Neuronal stem cell (in vitro differentiated cells): Measurements from ENCODE around the gene TBC1D22A.
A peak's percentile ranks its signal among the peaks of the same experiment; 100 is the strongest.

Source experiments
- DNase-seq: peaks from one replicate; pipeline ENCODE4 v3.0.0-alpha.2; 2013; ENCODE audit warnings: low spot score
- H2AFZ ChIP-seq: one replicate; pipeline ENCODE4 v1.6.1; 2013; ENCODE audit warnings: mild to moderate bottlenecking, low read length, inconsistent platforms
- H2AK5ac ChIP-seq: 2 replicates; pipeline ENCODE4 v1.6.1; 2013; ENCODE audit warnings: low read depth, mild to moderate bottlenecking, inconsistent platforms, low read length, moderate library complexity, mixed read lengths
- H2BK120ac ChIP-seq: 2 replicates; pipeline ENCODE4 v1.6.1; 2013; ENCODE audit warnings: low read depth, mild to moderate bottlenecking, inconsistent platforms, low read length, moderate library complexity, mixed read lengths
- H2BK12ac ChIP-seq: one replicate; pipeline ENCODE4 v1.6.1; 2013; ENCODE audit warnings: low read length, inconsistent platforms
- H2BK15ac ChIP-seq: 2 replicates; pipeline ENCODE4 v1.6.1; 2013; ENCODE audit warnings: mild to moderate bottlenecking, low read length, inconsistent platforms, mixed read lengths
- H2BK5ac ChIP-seq: one replicate; pipeline ENCODE4 v1.6.1; 2013; ENCODE audit warnings: inconsistent platforms, mild to moderate bottlenecking, low read length, moderate library complexity
- H3K14ac ChIP-seq: one replicate; pipeline ENCODE4 v1.6.1; 2013; ENCODE audit warnings: low read length, inconsistent platforms
- H3K18ac ChIP-seq: 2 replicates; pipeline ENCODE4 v1.6.1; 2013; ENCODE audit warnings: low read length, inconsistent platforms
- H3K23ac ChIP-seq: 2 replicates; pipeline ENCODE4 v1.6.1; 2013; ENCODE audit warnings: low read depth, mild to moderate bottlenecking, mixed read lengths, low read length, inconsistent platforms; ENCODE audit not compliant: poor library complexity
- H3K27ac ChIP-seq: replicated peaks from 3 replicates; pipeline ENCODE4 v1.5.1; 2013; ENCODE audit warnings: low read length, inconsistent platforms
- H3K27me3 ChIP-seq, 3 experiments: 2 replicates each; pipeline ENCODE4 v1.6.1; 2013; ENCODE audit warnings: low read length in 3 of 3, mild to moderate bottlenecking in 2 of 3, inconsistent platforms in 1 of 3, low read depth in 1 of 3, mixed read lengths in 1 of 3, moderate library complexity in 1 of 3; ENCODE audit not compliant: control insufficient read depth in 3 of 3, insufficient read depth in 3 of 3
- H3K36me3 ChIP-seq, 2 donors: replicated peaks in 1 of 2; 2 replicates each; pipeline ENCODE4 v1.6.1; 2013; ENCODE audit warnings: low read length in 2 of 2; ENCODE audit not compliant: control insufficient read depth in 2 of 2, insufficient read depth in 2 of 2
- H3K4ac ChIP-seq: 2 replicates; pipeline ENCODE4 v1.6.1; 2013; ENCODE audit warnings: inconsistent platforms, mild to moderate bottlenecking, low read length, moderate library complexity
- H3K4me1 ChIP-seq, 2 donors: 1 replicate in 1 of 2; 2 replicates in 1 of 2; pipeline ENCODE4 v1.6.1; 2013; ENCODE audit warnings: low read length in 2 of 2, low read depth in 1 of 2; ENCODE audit not compliant: control insufficient read depth in 2 of 2, insufficient read depth in 1 of 2
- H3K4me2 ChIP-seq: one replicate; pipeline ENCODE4 v1.6.1; 2013; ENCODE audit warnings: mild to moderate bottlenecking, low read length, inconsistent platforms; ENCODE audit not compliant: insufficient read depth, poor library complexity, severe bottlenecking
- H3K4me3 ChIP-seq, 2 donors: 2 replicates each; pipeline ENCODE4 v1.5.1; 2013; ENCODE audit warnings: low read length in 2 of 2, mild to moderate bottlenecking in 2 of 2, inconsistent platforms in 1 of 2, moderate library complexity in 1 of 2
- H3K79me1 ChIP-seq: one replicate; pipeline ENCODE4 v1.6.1; 2013; ENCODE audit warnings: low read depth, mild to moderate bottlenecking, inconsistent platforms, low read length, moderate library complexity
- H3K9ac ChIP-seq: one replicate; pipeline ENCODE4 v1.6.1; 2013; ENCODE audit warnings: mild to moderate bottlenecking, low read depth, low read length, inconsistent platforms; ENCODE audit not compliant: poor library complexity
- H3K9me3 ChIP-seq, 2 donors: replicated peaks in 1 of 2; 2 replicates each; pipeline versions ENCODE3 to v1.6.1; 2013; ENCODE audit warnings: low read length in 2 of 2, mild to moderate bottlenecking in 2 of 2, inconsistent platforms in 1 of 2, low read depth in 1 of 2, mixed read lengths in 1 of 2, moderate library complexity in 1 of 2; ENCODE audit not compliant: control insufficient read depth in 2 of 2, insufficient read depth in 1 of 2
- H4K8ac ChIP-seq: one replicate; pipeline ENCODE4 v1.6.1; 2013; ENCODE audit warnings: low read depth, mild to moderate bottlenecking, inconsistent platforms, low read length, moderate library complexity
- H4K91ac ChIP-seq: one replicate; pipeline ENCODE4 v1.6.1; 2013; ENCODE audit warnings: low read length, low read depth, mild to moderate bottlenecking, inconsistent platforms; ENCODE audit not compliant: poor library complexity
- WGBS, 2 donors: extraction: QIAGEN DNeasy Blood & Tissue Kit; methylation state at CpG; one replicate each; pipeline ENCODE4 v1.1.7; 2013; ENCODE audit warnings: missing lambda C conversion rate in 2 of 2, mixed read lengths in 1 of 2; ENCODE audit not compliant: insufficient read length in 2 of 2, insufficient replicate concordance in 1 of 2; ENCODE audit errors: extremely low coverage in 2 of 2; 5-methylcytosine and 5-hydroxymethylcytosine counted together

TBC1D22A gene

DNA sequence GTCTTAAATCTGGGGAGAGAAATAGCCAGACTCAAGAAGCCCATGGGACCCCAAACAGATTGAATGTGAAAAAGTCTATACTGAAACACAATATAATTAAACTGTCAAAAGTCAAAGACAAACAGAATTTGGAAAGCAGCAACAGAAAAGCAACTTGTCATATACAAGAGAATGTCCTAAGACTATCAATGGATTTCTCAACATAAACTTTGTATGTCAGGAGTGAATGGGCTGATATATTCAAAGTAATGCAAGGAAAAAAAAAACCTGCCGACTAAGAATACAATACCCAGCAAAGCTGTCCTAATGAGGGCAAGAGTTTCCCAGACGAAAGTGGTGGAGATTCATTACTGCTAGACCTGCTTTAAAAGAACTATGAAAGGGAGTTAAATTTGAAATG lies 73.2 kb downstream of the TBC1D22A start:
- H3K9me3 ChIP-seq = peaks cover 5 to 34% of the 10 kb centered on the region in 2 donors
- H3K4me1 ChIP-seq = no peaks in the 10 kb centered on the region
- H3K36me3 ChIP-seq = no peaks in the 10 kb centered on the region
- no peak overlapping the region for H3K4ac ChIP-seq
- H2BK15ac ChIP-seq = no peak overlapping the region
- no peak overlapping the region for H2BK120ac ChIP-seq
- no peak overlapping the region for H3K4me3 ChIP-seq
- no peak overlapping the region for H2BK12ac ChIP-seq
- no peaks in the 10 kb centered on the region for H3K27me3 ChIP-seq
- no peak overlapping the region for H4K91ac ChIP-seq
- no peak overlapping the region for H3K23ac ChIP-seq
- H3K9ac ChIP-seq = no peak overlapping the region
- no peak for DNase-seq
- H3K18ac ChIP-seq = no peak overlapping the region
- H3K4me2 ChIP-seq = no peak overlapping the region
- no CpG with 5 or more reads among the region's 2 CpGs for WGBS, 2 donors
- H3K79me1 ChIP-seq = no peaks in the 10 kb centered on the region
- no peak overlapping the region for H3K14ac ChIP-seq
- no peak overlapping the region for H4K8ac ChIP-seq
- H3K27ac ChIP-seq = no peak overlapping the region
- no peak overlapping the region for H2AK5ac ChIP-seq
- H2AFZ ChIP-seq = no peak overlapping the region
- no peak overlapping the region for H2BK5ac ChIP-seq

DNA sequence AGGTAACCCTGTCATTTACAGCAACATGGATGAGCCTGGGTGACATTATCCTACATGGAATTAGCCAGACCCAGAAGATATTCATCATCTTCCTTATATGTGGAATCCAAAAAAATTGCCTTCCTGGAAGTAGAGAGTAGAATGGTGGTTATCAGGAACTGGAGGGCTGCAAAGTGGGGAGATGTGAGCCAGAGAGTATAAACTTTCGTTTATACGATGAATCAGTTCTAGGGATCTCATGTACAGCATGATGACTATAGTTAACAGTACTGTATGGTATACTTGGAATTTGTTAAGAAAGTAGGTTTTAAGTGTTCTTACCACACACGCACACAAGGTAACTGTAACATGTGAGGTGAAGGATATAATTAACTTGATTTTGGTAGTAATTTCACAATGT lies 79.1 kb downstream of the TBC1D22A start:
- no peak overlapping the region for H2BK15ac ChIP-seq
- H3K27ac ChIP-seq = no peak overlapping the region
- no peak overlapping the region for H3K14ac ChIP-seq
- no peaks in the 10 kb centered on the region for H3K36me3 ChIP-seq
- no peak overlapping the region for H4K8ac ChIP-seq
- H2AFZ ChIP-seq = no peak overlapping the region
- WGBS, 2 donors = no CpG with 5 or more reads among the region's 3 CpGs
- no peaks in the 10 kb centered on the region for H3K4me1 ChIP-seq
- H3K9ac ChIP-seq = no peak overlapping the region
- no peak overlapping the region for H2AK5ac ChIP-seq
- no peak overlapping the region for H3K23ac ChIP-seq
- no peak overlapping the region for H2BK120ac ChIP-seq
- no peaks in the 10 kb centered on the region for H3K27me3 ChIP-seq
- no peak overlapping the region for H2BK5ac ChIP-seq
- no peak overlapping the region for H3K18ac ChIP-seq
- no peak overlapping the region for H3K4me3 ChIP-seq
- H3K4me2 ChIP-seq = no peak overlapping the region
- H3K4ac ChIP-seq = no peak overlapping the region
- DNase-seq = no peak
- no peaks in the 10 kb centered on the region for H3K79me1 ChIP-seq
- H3K9me3 ChIP-seq = peaks cover 0 to 4% of the 10 kb centered on the region in 2 donors
- no peak overlapping the region for H2BK12ac ChIP-seq
- no peak overlapping the region for H4K91ac ChIP-seq

DNA sequence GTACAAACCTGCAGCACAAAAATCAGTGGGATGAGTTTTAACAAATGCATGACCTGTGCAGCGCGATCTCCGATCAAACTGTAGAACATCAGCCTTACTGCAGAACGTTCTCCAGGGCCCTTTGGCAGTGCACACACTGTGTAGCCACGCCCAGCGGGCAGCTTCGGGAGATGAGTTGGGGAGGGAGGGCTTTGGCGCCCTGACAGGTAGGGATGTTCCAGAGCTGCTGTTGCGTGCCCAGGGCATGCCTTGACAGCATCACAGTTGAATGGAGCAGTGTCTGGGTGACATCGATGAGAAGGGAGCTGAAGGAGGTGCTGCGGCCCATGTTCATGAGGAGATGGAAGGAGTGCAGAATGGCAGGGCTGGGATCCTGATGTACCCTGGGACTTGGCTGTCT lies 80.2 kb downstream of the TBC1D22A start:
- H3K9ac ChIP-seq = no peak overlapping the region
- H2BK5ac ChIP-seq = peak overlapping the region; percentile 46
- H3K23ac ChIP-seq = peak overlapping the region; percentile 15
- no peaks in the 10 kb centered on the region for H3K27me3 ChIP-seq
- H4K8ac ChIP-seq = peak overlapping the region; percentile 88
- peak overlapping the region; percentile 2 for H3K14ac ChIP-seq
- no CpG with 5 or more reads among the region's 11 CpGs for WGBS, 2 donors
- no peak overlapping the region for H2AK5ac ChIP-seq
- no peak overlapping the region for H3K27ac ChIP-seq
- H3K79me1 ChIP-seq = no peaks in the 10 kb centered on the region
- DNase-seq = no peak
- H2BK120ac ChIP-seq = no peak overlapping the region
- H3K4ac ChIP-seq = no peak overlapping the region
- no peak overlapping the region for H3K4me3 ChIP-seq
- H4K91ac ChIP-seq = no peak overlapping the region
- H2AFZ ChIP-seq = no peak overlapping the region
- no peaks in the 10 kb centered on the region for H3K4me1 ChIP-seq
- H3K9me3 ChIP-seq = no peaks in the 10 kb centered on the region
- H3K18ac ChIP-seq = no peak overlapping the region
- peaks cover 0 to 3% of the 10 kb centered on the region in 2 donors for H3K36me3 ChIP-seq
- no peak overlapping the region for H2BK12ac ChIP-seq
- H3K4me2 ChIP-seq = no peak overlapping the region
- no peak overlapping the region for H2BK15ac ChIP-seq

DNA sequence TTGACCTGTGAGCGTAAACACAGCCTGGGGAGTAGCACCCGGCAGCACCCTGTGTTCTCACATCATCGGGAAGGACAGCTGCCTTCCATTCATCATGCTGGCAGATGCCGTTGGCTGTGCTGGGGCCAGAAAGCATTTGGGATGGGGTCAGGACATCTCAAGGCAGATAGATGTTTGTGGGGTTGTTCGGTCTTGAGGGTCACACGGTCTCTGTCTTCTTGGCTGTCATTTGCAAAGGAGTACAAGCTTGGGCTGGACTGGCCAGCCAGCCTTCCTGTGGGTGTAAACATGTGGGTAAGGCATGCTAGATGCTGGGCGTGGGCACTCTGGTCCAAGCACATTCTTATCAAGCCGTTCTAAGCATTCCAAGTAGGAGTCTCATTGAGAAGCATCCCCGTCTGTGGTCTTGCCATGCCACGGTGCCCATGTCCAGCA lies 81.4 kb downstream of the TBC1D22A start:
- Histone ChIP-seq H2BK15ac (no peak overlapping the region), H3K9me3 (no peaks in the 10 kb centered on the region), H2BK120ac (no peak overlapping the region), H4K91ac (no peak overlapping the region), H3K18ac (no peak overlapping the region), H3K27ac (no peak overlapping the region), H2BK12ac (no peak overlapping the region), H2AFZ (no peak overlapping the region), H4K8ac (no peak overlapping the region), H3K27me3 (no peaks in the 10 kb centered on the region), H2BK5ac (no peak overlapping the region), H3K79me1 (no peaks in the 10 kb centered on the region), H3K9ac (no peak overlapping the region), H3K4me3 (no peak overlapping the region), H3K14ac (no peak overlapping the region), H3K4me2 (no peak overlapping the region), H2AK5ac (no peak overlapping the region), H3K36me3 (peaks cover 0 to 3% of the 10 kb centered on the region in 2 donors), H3K4me1 (no peaks in the 10 kb centered on the region), H3K23ac (no peak overlapping the region), H3K4ac (no peak overlapping the region)
- no CpG with 5 or more reads among the region's 10 CpGs for WGBS, 2 donors
- no peak for DNase-seq
